Central memory CD8-positive, alpha-beta T cell (primary cell): ENCODE results near the gene PHF12.

Experiments used
- ATAC-seq: fragments of 150-1000 bp; cut with Tn5 transposase; replicated peaks from 2 replicates; pipeline ENCODE4 v1.10.0; 2022; ENCODE audit warnings: mild to moderate bottlenecking, moderate FRiP score, moderate number of reproducible peaks; ENCODE audit not compliant: poor library complexity, severe bottlenecking; ENCODE audit errors: extremely low read depth
- DNase-seq, 2 donors: peaks; one replicate each; pipeline ENCODE4 v3.0.0; 2021; ENCODE audit warnings: low spot score in 2 of 2
- H3K27ac Mint-ChIP-seq: one replicate; pipeline ENCODE4 v1.8.0; 2022; ENCODE audit warnings: low read depth, mild to moderate bottlenecking, moderate library complexity, mixed read lengths
- H3K27me3 Mint-ChIP-seq: one replicate; pipeline ENCODE4 v1.8.0; 2022; ENCODE audit warnings: mixed read lengths
- H3K36me3 Mint-ChIP-seq: one replicate; pipeline ENCODE4 v1.8.0; 2022; ENCODE audit warnings: mild to moderate bottlenecking, moderate library complexity, mixed read lengths; ENCODE audit not compliant: insufficient read depth
- H3K4me1 Mint-ChIP-seq: one replicate; pipeline ENCODE4 v1.8.0; 2022; ENCODE audit warnings: mixed read lengths
- H3K4me3 Mint-ChIP-seq: one replicate; pipeline ENCODE4 v1.8.0; 2022; ENCODE audit warnings: mild to moderate bottlenecking, moderate library complexity, mixed read lengths
- H3K9me3 Mint-ChIP-seq: one replicate; pipeline ENCODE4 v1.8.0; 2022; ENCODE audit warnings: mixed read lengths

PHF12 gene

DNA sequence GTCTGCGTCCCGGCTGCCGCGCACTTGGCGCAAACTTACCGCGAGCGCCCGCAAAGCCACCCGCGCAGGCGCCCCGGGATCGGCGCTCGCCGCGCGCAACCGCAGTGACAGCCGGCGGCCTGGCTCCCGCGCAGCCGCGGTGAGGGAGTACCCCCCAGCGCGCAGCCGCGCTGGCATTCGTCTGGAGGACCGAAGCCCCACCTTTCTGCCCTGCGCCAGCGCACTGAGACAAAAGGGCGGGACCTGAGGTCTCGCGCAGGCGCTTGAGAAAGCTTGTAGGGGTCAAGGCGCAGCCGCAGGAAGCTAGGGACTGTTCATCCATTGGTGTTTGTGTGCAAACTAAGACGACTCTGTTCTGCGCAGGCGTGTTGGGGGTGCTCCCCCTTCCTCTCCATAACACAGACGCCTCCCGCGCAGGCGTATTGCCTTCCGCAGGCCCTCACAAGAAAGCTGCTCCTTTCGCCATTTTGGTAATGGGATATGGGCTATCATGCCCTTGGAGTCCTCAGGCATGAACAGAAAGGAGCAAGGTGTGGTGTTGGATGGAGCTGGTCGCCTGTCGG lies at the start of gene PHF12:
Gene PHF12, minus strand, starts transcription at position 91 of the 563 bp plus-strand sequence. CDS start 558 bp downstream, outside the sequence.
- Mint-ChIP-seq H3K27me3 (no peaks in the 10 kb centered on the region), H3K4me3 (no peak within 1 kb of the TSS), H3K36me3 (peaks cover 16% of the 10 kb centered on the region), H3K9me3 (no peaks in the 10 kb centered on the region), H3K4me1 (peaks cover 14% of the 10 kb centered on the region), H3K27ac (peak within 1 kb of the TSS; percentile 97)
- DNase-seq (peak; percentile 98 to 100), ATAC-seq (peak; percentile 67)

DNA sequence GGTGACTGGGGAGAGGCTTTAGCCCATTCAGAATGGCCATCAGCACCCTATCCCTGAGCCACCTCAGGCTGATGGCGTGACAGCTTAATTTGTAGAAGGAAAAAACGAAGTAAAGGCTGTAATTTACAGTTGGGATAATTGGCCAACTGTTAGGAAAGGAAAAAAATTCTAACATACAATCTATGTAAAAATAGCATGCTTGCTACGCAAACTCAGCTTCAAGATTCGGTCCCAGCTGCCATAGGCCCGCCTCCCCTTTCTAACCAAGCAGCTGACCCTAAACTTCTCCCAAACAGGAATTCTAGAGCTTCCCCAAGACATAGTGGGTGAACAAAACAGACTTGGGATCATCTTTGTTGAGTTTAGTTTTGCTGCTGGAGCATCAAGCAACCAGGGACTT lies 49.7 kb upstream of the PHF12 start:
- ATAC-seq (no peak), DNase-seq (no peak)
- Mint-ChIP-seq H3K9me3 (no peaks in the 10 kb centered on the region), H3K4me1 (no peaks in the 10 kb centered on the region), H3K36me3 (peaks cover 1% of the 10 kb centered on the region), H3K27ac (no peak overlapping the region), H3K4me3 (no peak overlapping the region), H3K27me3 (peaks cover 56% of the 10 kb centered on the region)

DNA sequence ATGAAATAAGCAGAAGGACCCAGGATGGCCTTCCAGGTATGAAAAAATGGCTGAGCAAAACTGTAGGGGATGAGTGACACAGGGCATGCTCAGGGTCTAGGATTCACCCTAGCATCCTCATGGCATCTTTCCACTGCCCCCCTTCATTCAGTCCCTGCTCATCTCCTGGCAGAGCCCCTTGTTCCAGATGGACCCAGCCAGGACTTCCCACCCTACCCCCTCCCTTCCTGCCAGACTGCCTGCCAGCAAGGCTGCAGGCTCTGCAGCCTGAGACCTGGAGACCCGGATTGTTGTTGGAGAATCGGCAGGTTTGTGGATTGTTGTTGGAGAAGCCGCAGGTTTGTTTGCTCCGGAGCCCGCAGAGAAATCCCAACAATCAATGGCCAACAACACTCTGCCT lies 47.9 kb upstream of the PHF12 start:
- DNase-seq = no peak
- Mint-ChIP-seq H3K27ac (no peak overlapping the region), H3K4me3 (no peak overlapping the region), H3K9me3 (no peaks in the 10 kb centered on the region), H3K4me1 (no peaks in the 10 kb centered on the region), H3K27me3 (peaks cover 54% of the 10 kb centered on the region), H3K36me3 (no peaks in the 10 kb centered on the region)
- no peak for ATAC-seq

DNA sequence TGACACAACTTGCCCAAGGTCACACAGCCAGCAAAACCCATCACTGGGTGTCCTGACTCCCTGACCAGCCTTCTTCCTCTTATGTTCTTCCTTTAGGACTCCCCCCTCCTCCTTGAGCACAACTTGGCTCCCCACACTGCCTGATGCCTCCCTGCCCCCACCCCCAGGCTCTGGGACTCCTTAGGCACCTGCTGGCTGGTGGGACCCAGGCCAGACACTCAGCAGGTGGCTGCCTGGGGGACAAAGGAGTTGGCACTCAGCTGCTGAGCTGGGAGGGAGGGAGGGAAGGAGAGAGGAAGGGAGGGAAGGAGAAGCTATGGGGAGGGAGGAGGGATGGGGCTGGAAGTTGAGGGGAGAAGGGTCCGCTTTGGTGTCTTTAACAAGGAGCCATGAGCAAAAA lies 46.5 kb upstream of the PHF12 start:
- Mint-ChIP-seq H3K36me3 (no peaks in the 10 kb centered on the region), H3K9me3 (no peaks in the 10 kb centered on the region), H3K4me1 (no peaks in the 10 kb centered on the region), H3K27ac (no peak overlapping the region), H3K4me3 (no peak overlapping the region), H3K27me3 (peaks cover 40% of the 10 kb centered on the region)
- no peak for DNase-seq
- no peak for ATAC-seq

DNA sequence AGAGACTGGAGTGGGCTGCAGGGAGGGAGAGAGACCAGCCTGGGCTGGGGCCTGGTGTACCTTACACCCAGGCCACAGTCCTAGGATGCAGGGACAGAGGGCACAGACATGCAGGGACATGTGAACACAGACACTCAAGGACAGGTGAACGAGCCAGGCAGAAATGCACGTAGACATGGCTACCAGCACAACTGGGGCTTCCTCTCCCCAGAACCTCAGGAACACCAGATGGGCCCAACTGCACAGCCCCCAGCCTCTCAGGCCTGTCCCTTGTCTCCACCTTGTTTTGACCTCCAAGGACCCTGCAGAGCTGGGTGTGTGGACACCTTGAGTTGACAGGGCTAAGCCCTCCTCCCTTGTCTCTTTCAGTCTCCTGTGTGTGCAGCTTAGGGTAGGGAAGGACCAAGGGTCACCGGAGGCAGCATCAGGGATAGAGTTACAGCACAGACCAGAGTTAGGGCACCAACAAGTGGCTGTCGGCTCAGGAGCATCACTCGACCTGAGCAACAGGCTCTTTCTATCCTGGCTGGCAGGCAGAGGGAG lies 45.3 kb upstream of the PHF12 start:
- H3K4me1 Mint-ChIP-seq = no peaks in the 10 kb centered on the region
- H3K27ac Mint-ChIP-seq = no peak overlapping the region
- no peaks in the 10 kb centered on the region for H3K36me3 Mint-ChIP-seq
- no peak overlapping the region for H3K4me3 Mint-ChIP-seq
- H3K27me3 Mint-ChIP-seq = peaks cover 35% of the 10 kb centered on the region
- DNase-seq (no peak), ATAC-seq (no peak)
- no peaks in the 10 kb centered on the region for H3K9me3 Mint-ChIP-seq

DNA sequence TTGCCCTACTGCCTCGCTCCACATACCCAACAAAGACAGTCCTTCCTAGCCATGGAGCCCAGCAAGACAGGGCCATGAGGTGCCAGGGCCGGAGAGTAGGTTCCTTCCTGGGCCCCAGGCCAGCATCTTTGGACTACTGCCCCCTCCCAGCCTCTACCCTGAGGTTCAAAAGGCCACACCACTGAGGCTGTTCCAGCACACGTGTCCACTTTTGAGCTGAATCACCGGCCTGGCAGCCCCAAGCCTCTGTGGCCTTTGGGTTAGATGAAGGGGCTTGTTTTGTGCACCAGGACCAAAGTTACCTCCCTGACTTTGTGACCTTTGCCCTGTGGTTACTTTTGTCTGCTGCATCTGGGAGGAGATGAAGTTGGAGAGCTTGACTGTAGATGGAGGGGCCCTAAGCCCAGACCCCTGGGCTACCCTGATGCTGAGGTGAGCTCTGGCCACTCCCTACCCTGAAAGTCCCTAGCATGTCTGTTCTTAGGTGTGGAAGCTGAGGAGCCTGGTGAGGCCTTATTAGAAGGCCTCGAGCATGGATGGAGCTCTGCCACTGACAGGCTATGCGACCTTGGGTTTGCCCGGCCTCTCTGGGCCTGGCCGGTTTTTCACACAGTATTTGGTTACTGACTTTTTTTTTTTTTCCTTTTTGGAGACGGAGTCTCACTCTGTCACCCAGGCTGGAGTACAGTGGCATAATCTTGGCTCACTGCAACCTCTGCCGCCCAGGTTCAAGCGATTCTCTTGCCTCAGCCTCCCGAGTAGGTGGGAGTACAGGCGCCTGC lies 42.5 kb upstream of the PHF12 start:
- no peak for ATAC-seq
- Mint-ChIP-seq H3K36me3 (no peaks in the 10 kb centered on the region), H3K27me3 (peaks cover 35% of the 10 kb centered on the region), H3K4me3 (no peak overlapping the region), H3K27ac (no peak overlapping the region), H3K9me3 (no peaks in the 10 kb centered on the region), H3K4me1 (no peaks in the 10 kb centered on the region)
- DNase-seq = no peak

DNA sequence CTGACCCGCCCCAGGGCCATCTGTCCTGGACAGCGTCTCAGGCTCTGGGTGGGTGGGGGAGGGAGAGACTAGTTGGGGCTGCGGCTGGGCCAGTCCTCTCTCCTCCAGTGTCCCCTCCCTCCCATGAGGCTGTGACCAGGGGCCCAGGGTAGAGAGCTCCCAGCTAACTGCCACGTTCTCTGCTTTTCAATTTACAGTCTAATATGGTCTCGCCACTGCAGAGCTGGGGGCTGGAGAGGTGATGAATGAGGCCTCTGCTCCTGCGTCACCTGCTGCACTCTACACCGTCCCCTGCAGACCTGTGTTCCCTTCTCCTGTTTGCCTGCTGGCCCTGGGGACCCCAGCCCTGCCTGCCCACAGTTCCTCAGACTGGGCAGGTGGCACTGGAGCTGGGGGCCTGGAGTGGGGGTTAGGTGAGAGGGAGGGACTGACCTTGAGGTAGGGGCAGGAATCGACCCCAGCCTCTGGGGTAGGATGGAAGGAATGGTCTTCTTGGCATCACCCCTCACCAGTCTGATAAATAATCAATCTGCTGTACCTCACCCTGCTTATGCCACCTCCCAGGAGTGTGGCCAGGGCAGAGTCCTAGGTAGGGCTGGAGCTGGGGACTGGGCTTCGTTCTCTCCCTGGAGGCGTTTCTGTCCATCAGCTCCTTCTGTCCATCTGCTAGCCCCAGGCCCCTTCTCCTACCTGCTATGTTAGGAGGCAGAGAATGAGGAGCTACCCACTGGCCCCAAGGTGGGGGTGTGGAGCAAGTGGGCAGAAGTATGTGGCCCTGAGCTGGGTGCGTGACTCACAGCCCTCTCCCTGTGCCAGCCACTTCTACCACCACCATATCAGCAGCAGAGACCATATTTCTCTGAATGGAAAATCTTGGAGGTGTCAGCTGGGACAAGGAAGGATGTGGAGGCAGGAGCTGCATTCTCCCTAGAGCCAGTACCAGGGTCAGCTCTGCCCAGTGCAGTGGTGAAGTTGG lies 41.6 kb upstream of the PHF12 start:
- Mint-ChIP-seq H3K27ac (no peak overlapping the region), H3K27me3 (peaks cover 27% of the 10 kb centered on the region), H3K36me3 (no peaks in the 10 kb centered on the region), H3K9me3 (no peaks in the 10 kb centered on the region), H3K4me1 (no peaks in the 10 kb centered on the region), H3K4me3 (no peak overlapping the region)
- no peak for DNase-seq
- no peak for ATAC-seq

DNA sequence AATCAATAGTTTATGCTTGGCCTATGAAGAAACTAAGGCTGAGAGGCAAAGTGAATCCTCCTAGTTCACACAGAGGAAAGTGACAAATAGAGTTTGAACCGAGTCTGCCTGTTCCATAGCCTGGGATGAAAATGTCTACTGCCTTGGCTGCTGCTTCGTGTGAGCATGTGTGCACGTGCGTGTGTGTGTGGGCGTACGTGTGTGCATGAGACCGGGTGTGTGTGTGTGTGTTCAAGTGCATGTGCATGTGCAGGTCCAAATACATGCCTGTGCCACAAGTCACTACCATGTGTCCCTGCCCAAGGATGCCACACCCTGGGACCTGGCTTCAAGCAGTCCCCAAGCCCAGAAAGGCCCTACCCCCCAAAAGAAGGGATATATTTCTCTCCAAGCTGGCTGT lies 40.9 kb upstream of the PHF12 start:
- ATAC-seq (no peak), DNase-seq (no peak)
- Mint-ChIP-seq H3K27me3 (peaks cover 20% of the 10 kb centered on the region), H3K9me3 (no peaks in the 10 kb centered on the region), H3K4me1 (no peaks in the 10 kb centered on the region), H3K4me3 (no peak overlapping the region), H3K36me3 (no peaks in the 10 kb centered on the region), H3K27ac (no peak overlapping the region)

DNA sequence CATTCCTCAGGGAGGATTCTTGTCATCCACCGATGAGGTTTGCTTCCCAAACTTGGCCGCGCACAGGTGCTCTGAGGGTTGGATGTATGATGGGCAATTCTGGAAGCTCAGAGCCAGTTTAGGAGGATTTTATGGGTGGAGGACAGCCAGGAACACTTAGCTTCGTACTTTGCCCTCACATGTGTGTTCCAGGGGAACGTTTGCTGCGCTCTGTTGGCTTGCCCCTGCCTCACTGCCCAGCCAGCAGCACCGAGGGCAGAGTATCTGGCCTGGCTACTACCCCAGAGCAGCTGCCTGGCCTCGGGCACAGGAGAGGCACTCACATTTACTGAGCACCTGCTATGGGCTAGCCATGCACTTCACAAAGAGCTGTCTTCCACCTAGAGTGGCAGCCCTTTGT lies 40.5 kb upstream of the PHF12 start:
- H3K27me3 Mint-ChIP-seq = peaks cover 16% of the 10 kb centered on the region
- H3K4me3 Mint-ChIP-seq = no peak overlapping the region

DNA sequence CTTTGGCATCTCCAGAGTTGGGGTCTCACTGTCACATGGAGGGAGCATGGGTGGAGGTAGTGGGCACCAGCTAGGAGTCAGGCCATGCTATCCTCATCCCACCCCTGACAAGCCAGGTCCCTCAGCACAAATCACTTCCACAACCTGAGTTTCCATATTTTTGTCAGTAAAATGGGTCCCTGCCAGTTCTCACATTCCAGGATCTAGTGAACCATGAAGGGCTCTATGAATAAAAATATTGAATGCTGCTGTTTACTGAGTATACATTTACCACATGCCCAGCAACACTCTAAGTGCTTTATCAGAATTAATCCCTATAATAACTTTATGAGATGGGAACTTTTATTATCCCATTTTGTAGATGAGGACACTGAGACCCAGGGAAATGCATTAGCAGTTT lies 37.7 kb upstream of the PHF12 start:
- Mint-ChIP-seq H3K4me1 (no peaks in the 10 kb centered on the region), H3K9me3 (no peaks in the 10 kb centered on the region), H3K36me3 (no peaks in the 10 kb centered on the region), H3K27ac (no peak overlapping the region), H3K27me3 (no peaks in the 10 kb centered on the region), H3K4me3 (no peak overlapping the region)
- ATAC-seq (no peak), DNase-seq (no peak)

More for the DNA sequence above, 40.5 kb upstream of the PHF12 start:
- DNase-seq = no peak
- ATAC-seq = no peak
- Mint-ChIP-seq H3K36me3 (no peaks in the 10 kb centered on the region), H3K27ac (no peak overlapping the region), H3K4me1 (no peaks in the 10 kb centered on the region), H3K9me3 (no peaks in the 10 kb centered on the region)

DNA sequence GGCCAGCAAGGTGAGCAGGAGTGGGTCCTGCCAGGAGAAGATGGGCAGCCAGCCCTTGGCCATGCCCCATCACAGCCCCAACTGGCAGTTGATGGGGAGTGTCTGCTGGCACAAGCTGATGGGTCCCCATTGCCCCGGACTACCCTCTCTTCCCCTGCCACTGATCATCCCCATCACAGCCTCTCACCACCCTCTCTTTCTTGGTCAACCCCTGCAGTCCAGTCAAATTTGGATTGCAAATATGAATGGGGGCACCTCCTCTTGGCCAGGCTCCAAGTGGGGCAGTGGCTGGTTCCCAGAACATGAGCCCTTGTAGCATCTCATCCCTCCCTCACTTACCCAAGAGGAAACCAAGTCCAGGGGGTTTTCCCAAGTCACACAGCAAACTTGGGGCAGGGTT lies 37.2 kb upstream of the PHF12 start:
- no peaks in the 10 kb centered on the region for H3K9me3 Mint-ChIP-seq
- no peaks in the 10 kb centered on the region for H3K36me3 Mint-ChIP-seq
- H3K4me3 Mint-ChIP-seq = no peak overlapping the region
- peaks cover 1% of the 10 kb centered on the region for H3K4me1 Mint-ChIP-seq
- no peak overlapping the region for H3K27ac Mint-ChIP-seq
- DNase-seq (no peak), ATAC-seq (no peak)
- no peaks in the 10 kb centered on the region for H3K27me3 Mint-ChIP-seq
